Uterus (tissue), 2 donors: Measurements from ENCODE around the gene CYSLTR1.

ENCODE experiments used
- CTCF ChIP-seq, 4 experiments: fragments of 200-600 bp in 2 of 4; fragments of 450-650 bp in 2 of 4; sonication (generic) in 2 of 4; IDR thresholded peaks; one replicate each; pipeline ENCODE4 v1.5.1; 2016 to 2019; ENCODE audit warnings: antibody characterized with exemption in 4 of 4, mild to moderate bottlenecking in 2 of 4, moderate library complexity in 1 of 4
- POLR2A ChIP-seq, 2 donors: fragments of 450-650 bp; IDR thresholded peaks; one replicate each; pipeline ENCODE4 v1.6.1; 2016; ENCODE audit warnings: antibody characterized with exemption in 2 of 2, mild to moderate bottlenecking in 1 of 2, moderate library complexity in 1 of 2

- TF ChIP-seq CTCF (IDR thresholded peaks at IDR 0.05) = no peak
- TF ChIP-seq POLR2A (IDR thresholded peaks at IDR 0.05) = no peak
These were observed 5.6 kb downstream of the CYSLTR1 start for GRCh38 chrX:78321809-78322208.
